Measurements from ENCODE around the gene SHANK1. TPM values are rescaled to one million over a fixed set of nuclear protein-coding genes. Genes with fewer than 3 reads are reported as not detected.

The SHANK1 gene
- total RNA-seq, 4 donors from 2014 or later = 0.21 to 3.3 (median 0.30) TPM; not detected in 1

DNA sequence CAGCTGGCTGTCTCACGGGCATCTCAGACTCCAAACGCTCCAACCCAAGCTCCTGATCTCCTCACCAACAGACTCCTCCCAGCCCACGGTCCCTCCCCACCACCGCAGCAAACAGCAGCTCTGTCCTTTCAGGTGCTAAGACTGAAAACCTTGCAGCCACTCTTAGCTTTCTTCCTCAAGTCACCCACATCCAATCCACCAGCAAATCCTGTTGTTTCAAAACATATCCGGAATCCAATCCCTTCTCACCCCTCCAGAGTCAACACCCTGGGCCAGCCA lies 49.6 kb downstream of the SHANK1 start:
- TF ChIP-seq, protein P1, sequence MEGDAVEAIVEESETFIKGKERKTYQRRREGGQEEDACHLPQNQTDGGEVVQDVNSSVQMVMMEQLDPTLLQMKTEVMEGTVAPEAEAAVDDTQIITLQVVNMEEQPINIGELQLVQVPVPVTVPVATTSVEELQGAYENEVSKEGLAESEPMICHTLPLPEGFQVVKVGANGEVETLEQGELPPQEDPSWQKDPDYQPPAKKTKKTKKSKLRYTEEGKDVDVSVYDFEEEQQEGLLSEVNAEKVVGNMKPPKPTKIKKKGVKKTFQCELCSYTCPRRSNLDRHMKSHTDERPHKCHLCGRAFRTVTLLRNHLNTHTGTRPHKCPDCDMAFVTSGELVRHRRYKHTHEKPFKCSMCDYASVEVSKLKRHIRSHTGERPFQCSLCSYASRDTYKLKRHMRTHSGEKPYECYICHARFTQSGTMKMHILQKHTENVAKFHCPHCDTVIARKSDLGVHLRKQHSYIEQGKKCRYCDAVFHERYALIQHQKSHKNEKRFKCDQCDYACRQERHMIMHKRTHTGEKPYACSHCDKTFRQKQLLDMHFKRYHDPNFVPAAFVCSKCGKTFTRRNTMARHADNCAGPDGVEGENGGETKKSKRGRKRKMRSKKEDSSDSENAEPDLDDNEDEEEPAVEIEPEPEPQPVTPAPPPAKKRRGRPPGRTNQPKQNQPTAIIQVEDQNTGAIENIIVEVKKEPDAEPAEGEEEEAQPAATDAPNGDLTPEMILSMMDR (IDR thresholded peaks at IDR 0.05) = no peak
- no peak for TF ChIP-seq EP300 (IDR thresholded peaks at IDR 0.05)
- no peak for TF ChIP-seq POLR2A (IDR thresholded peaks at IDR 0.05)
- no peak overlapping the region for H3K27ac ChIP-seq
- no peak overlapping the region for H3K4me3 ChIP-seq
- peaks cover 0 to 2% (median 0%) of the 10 kb centered on the region in 4 donors for H3K9me3 ChIP-seq
- H3K27me3 ChIP-seq = peaks cover 0 to 63% of the 10 kb centered on the region in 2 donors
- H3K4me1 ChIP-seq = peaks cover 0 to 21% (median 3%) of the 10 kb centered on the region in 4 donors
- no peak for DNase-seq (ENCODE audit: low spot score in 2 of 2)
- H3K36me3 ChIP-seq = no peaks in the 10 kb centered on the region
- WGBS, 2 donors = 34 to 37% methylated on average over 5 of the region's 5 CpGs

DNA sequence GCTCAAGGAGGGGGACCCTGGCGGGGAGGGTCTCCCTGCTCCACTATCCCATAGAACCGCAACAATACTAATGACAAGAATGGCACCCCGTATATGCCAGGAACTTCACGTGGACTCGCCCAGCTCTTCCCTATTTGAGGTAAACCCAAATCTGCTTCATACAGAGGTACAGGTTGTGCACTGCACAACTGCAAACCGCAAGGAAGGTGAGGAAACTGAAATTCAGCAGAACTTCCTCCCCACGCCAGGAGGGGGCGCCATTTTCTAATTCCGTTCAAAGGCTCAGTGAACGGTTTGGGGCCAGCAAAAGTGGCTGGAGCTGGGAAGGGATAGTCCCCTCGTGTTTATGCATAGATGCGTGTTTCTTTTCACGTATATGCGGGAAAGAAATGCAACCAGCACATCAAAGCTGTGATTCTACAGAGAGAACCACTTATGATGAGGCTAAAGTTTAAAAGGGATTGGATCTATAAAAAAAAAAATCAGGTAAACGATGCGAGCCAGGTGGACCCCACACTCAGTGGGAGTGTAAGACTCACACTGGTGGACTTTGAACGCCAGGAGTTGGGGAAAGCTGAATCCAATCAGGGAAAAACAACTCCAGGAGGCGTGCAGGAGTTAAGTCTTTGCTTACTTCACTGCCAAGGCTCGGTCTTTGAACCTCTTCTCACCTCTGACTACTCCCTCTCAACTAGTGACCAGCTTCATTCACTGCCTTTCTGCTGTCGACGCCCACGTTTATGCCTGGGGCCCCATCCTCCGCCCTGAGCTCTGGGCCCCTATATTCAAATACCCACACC lies 50.1 kb downstream of the SHANK1 start:
- H3K27ac ChIP-seq = no peak overlapping the region
- DNase-seq (ENCODE audit: low spot score in 2 of 2) = peak in 1 of 2 donors; percentile 20
- TF ChIP-seq EP300 (IDR thresholded peaks at IDR 0.05) (no peak), POLR2A (IDR thresholded peaks at IDR 0.05) (no peak)
- TF ChIP-seq, protein P1 (IDR thresholded peaks at IDR 0.05) = peak; percentile 40 to 56 (median 55)
- no peaks in the 10 kb centered on the region for H3K36me3 ChIP-seq
- H3K4me3 ChIP-seq = no peak overlapping the region
- H3K27me3 ChIP-seq = peaks cover 0 to 68% of the 10 kb centered on the region in 2 donors
- H3K4me1 ChIP-seq = peaks cover 0 to 21% (median 3%) of the 10 kb centered on the region in 4 donors
- WGBS, 2 donors = 37 to 43% methylated on average over 21 to 23 of the region's 23 CpGs
- peaks cover 0 to 5% (median 0%) of the 10 kb centered on the region in 4 donors for H3K9me3 ChIP-seq

DNA sequence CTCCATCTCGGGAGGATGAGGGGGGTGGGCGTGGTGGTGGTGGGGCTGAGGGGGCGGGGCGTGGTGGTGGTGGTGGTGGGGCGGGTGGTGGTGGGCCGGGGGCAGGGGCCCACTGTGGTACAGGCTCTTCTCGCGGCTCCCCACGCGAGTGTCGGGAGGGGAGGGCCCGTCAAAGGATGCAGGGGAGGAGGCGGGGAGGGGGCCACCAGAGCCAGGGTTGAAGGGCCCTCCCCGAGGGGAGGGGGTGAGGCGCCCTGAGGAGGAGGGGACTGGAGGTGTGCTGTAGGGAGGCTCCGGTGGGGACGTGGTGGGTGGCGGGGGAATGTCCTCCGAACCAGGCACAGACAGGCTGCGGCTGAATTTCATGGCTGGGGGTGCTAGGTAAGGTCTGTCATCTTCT lies 50.7 kb downstream of the SHANK1 start:
- Histone ChIP-seq H3K9me3 (peaks cover 0 to 9% (median 0%) of the 10 kb centered on the region in 4 donors), H3K4me3 (no peak overlapping the region), H3K27ac (no peak overlapping the region), H3K4me1 (peaks cover 0 to 21% (median 3%) of the 10 kb centered on the region in 4 donors), H3K27me3 (peaks cover 0 to 74% of the 10 kb centered on the region in 2 donors), H3K36me3 (no peaks in the 10 kb centered on the region)
- 37 to 42% methylated on average over 18 to 19 of the region's 20 CpGs for WGBS, 2 donors
- no peak for DNase-seq (ENCODE audit: low spot score in 2 of 2)
- TF ChIP-seq POLR2A (IDR thresholded peaks at IDR 0.05) (no peak), EP300 (IDR thresholded peaks at IDR 0.05) (no peak)
- TF ChIP-seq, protein P1 (IDR thresholded peaks at IDR 0.05) = no peak

DNA sequence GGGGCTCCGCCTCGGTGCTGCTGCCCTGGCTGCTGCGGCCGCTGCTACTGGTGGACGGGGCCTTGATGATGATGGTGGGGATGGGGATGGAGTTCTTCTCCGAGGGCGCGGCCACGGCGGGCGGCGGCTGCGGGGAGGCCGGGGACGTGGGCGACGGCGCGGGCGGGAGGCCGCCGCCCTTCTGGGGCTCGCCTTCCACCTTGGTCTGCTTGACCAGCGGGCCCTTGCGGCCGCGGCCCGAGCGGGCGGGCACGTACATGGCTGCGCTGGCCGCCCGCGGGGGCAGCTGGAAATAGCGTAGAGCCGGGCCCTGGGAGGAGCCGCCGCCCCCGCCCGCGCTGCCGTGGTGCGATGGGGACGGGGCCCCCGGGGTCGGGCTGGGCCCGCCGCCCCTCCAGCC lies 51.2 kb downstream of the SHANK1 start:
- no peak overlapping the region for H3K4me3 ChIP-seq
- WGBS, 2 donors = 3% methylated on average over 33 of the region's 49 CpGs; no CpG with 5 or more reads in 1 of the 2 donors
- peaks cover 0 to 74% of the 10 kb centered on the region in 2 donors for H3K27me3 ChIP-seq
- TF ChIP-seq EP300 (IDR thresholded peaks at IDR 0.05) = no peak
- peaks cover 0 to 9% (median 0%) of the 10 kb centered on the region in 4 donors for H3K9me3 ChIP-seq
- DNase-seq (ENCODE audit: low spot score in 2 of 2) = no peak
- peaks cover 0 to 21% (median 3%) of the 10 kb centered on the region in 4 donors for H3K4me1 ChIP-seq
- H3K36me3 ChIP-seq = no peaks in the 10 kb centered on the region
- no peak overlapping the region for H3K27ac ChIP-seq

DNA sequence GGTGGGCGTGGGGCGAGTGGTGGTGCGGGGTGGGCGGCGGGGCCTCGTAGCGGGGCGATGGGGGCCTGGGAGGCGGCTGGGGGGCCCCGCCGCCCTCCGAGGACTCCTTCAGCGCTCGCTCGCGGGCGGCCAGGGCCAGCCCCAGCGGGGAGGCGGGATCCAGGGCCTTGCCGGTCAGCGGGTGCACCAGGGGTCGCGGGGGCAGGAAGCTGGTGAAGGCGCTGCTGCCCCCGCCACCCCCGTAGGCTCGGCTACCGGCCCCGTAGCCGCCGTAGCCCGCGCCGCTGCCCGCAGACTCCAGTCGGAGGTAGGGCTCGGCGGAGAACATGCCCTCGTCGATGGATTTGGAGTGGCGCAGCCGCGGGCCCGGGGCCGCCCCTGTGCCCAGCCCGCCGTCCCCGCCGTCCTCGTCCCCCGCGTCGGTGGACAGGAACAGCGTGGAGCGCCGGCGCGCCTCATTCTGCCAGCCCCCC lies 51.8 kb downstream of the SHANK1 start:
- Histone ChIP-seq H3K4me3 (no peak overlapping the region), H3K9me3 (peaks cover 0 to 9% (median 0%) of the 10 kb centered on the region in 4 donors), H3K27ac (no peak overlapping the region), H3K27me3 (peaks cover 0 to 77% of the 10 kb centered on the region in 2 donors), H3K4me1 (peaks cover 0 to 21% (median 3%) of the 10 kb centered on the region in 4 donors), H3K36me3 (no peaks in the 10 kb centered on the region)
- WGBS, 2 donors = 3 to 10% methylated on average over 4 to 20 of the region's 58 CpGs
- DNase-seq (ENCODE audit: low spot score in 2 of 2) = no peak
- TF ChIP-seq EP300 (IDR thresholded peaks at IDR 0.05) (no peak), POLR2A (IDR thresholded peaks at IDR 0.05) (no peak)
- TF ChIP-seq, protein P1 (IDR thresholded peaks at IDR 0.05) = no peak
